Measurements from ENCODE around the gene HECTD4.
"Not testable (repeated sequence)": the region's sequence is repeated elsewhere in the genome, so short reads cannot be mapped to it uniquely, and the experiment has no call there.

HECTD4 gene

DNA sequence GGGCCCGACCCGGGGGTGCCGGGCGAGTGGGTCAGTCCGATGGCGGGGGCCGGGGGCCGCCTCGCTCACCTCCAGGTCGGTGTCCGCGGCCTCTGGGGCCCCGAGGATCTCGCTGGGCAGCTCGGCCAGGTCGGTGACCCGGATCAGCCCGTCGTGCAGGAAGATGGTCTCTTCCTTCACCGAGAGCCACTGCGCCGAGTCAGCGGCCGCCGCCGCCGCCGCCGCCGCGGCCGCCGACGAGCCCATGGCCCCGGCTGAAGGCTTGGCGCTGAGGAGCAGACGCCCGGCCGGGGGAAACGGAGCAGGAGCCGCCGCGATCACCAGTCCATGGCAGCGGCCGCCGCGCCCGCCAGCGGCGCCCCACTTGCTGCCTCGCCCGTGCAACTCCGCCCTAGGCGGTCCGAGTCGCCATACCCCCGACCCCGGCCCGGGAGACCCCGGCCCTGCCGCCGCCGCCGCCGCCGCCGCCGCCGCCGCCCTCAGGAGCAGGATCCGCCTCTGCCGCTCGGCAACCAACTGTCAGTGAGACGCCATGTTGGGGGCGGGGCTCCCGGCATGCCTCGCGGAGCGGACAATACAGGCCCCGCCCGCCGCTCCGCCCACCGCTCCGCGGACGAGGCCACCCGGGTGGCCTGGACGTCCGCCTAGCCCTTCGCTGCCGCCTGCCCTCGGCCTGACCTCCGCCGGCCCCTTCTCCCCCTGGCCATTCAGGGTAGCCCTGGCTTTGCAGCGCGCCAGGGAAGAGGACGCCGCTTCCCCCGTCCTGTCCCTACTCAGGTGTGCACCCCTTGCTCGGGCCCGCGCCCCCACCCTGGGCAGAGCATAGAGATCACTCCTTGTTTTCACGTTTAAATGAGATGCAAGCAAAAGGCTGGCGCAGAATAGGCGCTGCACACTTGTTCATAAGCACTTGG lies at the start of gene HECTD4:
TSS of gene HECTD4 (minus strand) at position 549 of the 914 bp plus-strand sequence. CDS start at position 246, 303 bp downstream.
- DNase-seq (ENCODE audit: low spot score), result peak; percentile 99

DNA sequence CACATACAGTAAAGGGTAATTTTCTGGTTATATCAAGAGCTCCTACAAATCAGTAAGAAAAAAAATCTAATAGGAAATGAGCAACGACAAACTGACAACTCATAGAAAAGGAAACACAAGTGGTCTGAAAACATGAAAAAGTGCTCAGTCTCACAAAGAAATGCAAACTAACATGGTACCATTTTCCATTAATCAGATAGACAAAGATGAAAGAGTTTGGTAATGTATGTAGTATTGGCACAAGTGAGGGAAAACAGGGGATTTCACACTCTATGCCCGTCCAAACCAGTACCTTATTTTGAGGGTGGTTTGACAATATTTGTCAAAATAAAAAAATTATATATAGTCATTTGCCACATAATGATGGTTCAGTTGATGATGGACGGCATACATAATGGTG lies 49.7 kb upstream of the HECTD4 start:
- no peak for DNase-seq (ENCODE audit: low spot score)

DNA sequence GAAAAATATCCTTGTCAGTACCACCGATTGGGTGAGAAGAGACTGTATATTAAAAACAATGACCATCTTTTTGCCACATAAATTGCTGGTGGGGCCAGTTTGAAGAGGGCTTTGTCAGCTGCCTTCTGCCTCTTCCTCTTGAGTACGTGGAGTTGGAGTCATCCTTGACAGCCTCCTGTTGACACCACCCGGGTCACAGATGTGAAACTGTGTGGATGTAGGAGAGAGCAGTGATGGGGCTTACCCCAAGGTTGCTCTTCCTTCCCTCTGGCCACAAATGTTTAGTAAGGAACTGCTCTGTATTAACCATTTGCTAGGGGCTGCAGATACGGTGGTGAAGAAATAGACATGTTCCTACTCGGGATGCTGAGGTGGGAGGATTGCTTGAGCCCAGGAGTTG lies 48.7 kb upstream of the HECTD4 start:
- no peak for DNase-seq (ENCODE audit: low spot score)

- DNase-seq (ENCODE audit: low spot score), result no peak
Measured at GRCh38 chr12:112427760-112428159, 45.5 kb upstream of the HECTD4 start.

DNA sequence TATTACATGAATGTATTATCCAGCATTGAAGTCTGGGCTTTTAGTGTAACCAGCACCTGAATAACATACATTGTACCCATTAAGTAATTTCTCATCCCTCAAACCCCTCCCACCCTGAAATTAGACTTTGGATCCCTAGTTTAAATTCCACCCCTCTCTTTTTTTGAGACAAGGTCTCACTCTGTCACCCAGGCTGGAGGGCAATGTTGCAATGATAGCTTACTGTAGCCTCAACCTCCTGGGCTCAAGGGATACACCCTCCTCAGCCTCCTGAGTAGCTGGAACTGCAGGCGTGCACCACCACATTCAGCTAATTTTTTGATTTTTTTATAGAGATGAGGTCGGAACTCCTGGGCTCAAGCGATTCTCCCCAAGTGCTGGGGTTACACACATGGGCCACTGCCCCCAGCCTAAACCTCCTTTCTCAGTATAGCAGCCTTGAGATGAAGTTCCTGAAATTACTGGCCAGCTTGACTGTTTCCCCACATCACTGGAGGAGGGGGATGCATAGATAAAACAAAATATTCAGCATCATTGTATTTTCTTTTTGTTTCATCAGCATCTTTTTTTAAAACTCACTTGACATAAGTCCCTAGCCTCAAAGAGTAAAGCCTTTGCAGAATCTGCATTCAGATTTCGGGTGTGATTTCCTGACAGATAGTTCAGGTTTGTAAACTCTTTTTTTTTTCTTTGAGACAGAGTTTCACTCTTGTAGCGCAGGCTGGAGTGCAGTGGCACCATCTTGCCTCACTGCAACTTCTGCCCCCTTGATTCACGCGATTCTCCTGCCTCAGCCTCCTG lies 43.6 kb upstream of the HECTD4 start:
- no peak for DNase-seq (ENCODE audit: low spot score)

DNA sequence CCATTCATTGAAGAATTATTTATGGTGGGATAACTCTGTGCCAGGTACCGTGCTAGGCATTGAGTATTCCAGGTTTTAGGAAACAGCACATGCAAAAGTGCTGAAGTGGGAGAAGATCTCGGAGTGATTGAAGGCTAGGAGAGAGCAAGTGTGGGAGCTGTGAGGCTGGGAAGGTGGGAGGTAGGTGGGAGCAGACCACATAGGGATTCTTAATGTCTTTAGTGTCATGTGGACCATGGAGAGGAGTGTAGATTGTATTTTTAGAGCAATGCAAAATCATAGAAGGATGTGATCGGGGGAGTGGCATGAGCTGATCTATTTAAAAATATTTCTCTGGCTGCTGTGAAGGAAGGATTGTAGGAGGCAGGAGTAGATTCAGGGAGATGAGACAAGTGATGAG lies 41.9 kb upstream of the HECTD4 start:
- DNase-seq (ENCODE audit: low spot score), result no peak

GRCh38 chr12:112422531-112422930 lies 40.3 kb upstream of the HECTD4 start:
- DNase-seq (ENCODE audit: low spot score), result peak; percentile 56

DNA sequence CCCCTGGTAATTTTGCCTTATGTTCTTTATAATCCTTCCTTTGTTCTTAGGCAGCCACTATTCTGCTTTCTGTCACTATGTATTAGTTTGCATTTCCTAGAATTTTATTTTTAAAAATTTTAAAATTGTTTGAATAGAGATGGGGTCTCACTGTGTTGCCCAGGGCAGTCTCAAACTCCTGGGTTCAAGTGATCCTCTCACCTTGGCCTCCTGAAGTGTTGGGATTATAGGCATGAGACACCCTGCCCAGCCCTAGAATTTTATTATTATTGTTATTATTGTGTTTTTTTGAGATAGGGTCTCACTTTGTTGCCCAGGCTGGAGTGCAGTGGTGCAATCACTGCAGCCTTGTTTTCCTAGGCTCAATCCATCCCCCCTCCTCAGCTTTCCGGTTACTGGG lies 39.1 kb upstream of the HECTD4 start:
- DNase-seq (ENCODE audit: low spot score), result no peak

DNA sequence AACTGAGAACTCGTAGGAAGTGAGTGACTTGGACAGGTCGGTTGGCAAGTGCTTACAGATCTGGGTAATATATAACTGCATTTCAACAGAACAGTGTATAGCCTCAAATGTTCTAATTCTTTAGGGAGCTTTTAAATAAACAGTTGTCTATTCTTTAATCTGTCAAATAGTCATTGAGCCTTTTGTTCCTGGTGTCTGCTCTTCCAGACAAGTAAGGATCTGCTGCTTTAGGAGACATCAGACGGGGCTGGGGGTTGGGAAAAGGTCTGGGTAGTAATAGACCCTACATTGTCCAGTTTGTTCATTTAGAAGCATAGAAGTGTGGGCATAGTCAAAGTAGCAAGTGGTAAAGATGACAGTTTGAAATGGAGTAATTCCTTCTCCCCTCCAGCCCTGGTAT lies 38.5 kb upstream of the HECTD4 start:
- DNase-seq (ENCODE audit: low spot score), result no peak

GRCh38 chr12:112419297-112420133 lies 37.3 kb upstream of the HECTD4 start:
- DNase-seq (ENCODE audit: low spot score), result peak; percentile 92

DNA sequence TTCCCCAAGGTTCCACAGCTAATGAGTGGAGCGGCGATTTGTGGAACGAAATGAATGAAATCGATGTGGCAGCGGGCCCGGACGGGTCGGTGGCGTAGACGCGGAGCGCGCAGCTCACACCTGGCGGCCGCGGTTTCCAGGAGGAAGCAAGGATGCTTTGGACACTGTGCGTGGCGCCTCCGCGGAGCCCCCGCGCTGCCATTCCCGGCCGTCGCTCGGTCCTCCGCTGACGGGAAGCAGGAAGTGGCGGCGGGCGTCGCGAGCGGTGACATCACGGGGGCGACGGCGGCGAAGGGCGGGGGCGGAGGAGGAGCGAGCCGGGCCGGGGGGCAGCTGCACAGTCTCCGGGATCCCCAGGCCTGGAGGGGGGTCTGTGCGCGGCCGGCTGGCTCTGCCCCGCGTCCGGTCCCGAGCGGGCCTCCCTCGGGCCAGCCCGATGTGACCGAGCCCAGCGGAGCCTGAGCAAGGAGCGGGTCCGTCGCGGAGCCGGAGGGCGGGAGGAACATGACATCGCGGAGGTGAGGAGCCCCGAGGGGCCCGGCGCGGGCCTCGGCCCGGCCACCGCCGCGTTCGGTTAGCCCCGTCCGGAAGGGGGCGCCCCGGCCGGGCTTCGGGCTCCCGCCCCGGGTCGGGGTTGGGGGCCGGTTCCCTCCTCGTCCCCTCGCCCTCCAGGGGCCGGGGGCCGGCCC lies 36.5 kb upstream of the HECTD4 start, which contains the start of gene PTPN11:
TSS of gene PTPN11 (plus strand) at position 340 of the 689 bp plus-strand sequence. CDS start at position 505, 165 bp downstream.
- DNase-seq (ENCODE audit: low spot score), result peak; percentile 95

GRCh38 chr12:112418273-112418607 lies 36.0 kb upstream of the HECTD4 start:
- DNase-seq (ENCODE audit: low spot score), result no peak

- DNase-seq (ENCODE audit: low spot score), result not testable (repeated sequence)
Measured at GRCh38 chr12:112415457-112415856, 33.2 kb upstream of the HECTD4 start.

DNA sequence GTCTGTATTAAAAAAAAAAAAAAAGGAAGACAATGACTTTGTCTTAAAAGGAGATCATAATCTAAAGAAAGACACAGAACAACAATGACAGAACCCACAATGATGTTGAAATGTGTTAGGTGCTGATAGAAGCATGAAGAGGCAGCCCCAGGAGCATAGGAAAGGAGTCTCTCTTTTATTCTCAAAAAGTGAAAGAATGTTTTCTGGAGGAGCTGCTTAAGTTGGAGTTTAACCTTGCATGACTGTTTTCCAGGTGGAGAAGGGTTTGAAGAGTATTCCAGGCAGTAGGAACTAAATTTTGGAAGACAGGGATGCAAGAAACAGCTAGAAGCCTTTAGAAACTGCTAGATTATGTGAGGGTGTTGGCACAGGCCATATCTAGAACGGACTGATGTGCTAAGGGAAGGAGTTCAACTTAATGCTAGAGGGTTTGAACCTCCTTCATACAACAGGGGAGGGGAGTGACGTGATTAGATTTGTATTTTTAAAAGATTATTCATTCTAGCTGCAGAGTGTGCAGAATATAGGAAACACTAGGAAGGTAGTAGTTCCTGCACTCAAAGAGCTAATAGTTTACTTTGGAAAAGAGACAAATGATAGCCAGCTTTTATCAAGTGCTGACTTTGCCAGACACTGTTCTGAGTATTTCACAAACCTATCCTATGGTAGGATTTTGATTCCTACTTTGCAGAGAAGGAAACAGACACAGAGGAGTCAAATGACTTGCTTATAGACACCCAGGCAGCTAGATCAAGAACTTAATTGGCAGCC lies 31.8 kb upstream of the HECTD4 start:
- DNase-seq (ENCODE audit: low spot score), result no peak

DNA sequence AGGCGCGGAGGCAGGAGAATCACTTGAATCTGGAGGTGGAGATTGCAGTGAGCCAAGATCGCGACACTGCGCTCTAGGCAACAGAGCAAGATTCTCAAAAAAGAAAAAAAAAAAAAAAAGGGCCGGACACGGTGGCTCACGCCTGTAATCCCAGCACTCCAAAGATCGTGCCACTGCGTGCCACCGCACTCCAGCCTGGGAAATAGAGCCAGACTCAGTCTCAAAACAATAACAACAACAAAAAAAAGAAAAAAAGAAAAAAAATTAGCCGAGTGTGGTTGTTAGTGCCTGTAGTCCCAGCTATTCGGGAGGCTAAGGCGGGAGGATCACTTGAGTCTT lies 27.6 kb upstream of the HECTD4 start:
- no peak for DNase-seq (ENCODE audit: low spot score)

DNA sequence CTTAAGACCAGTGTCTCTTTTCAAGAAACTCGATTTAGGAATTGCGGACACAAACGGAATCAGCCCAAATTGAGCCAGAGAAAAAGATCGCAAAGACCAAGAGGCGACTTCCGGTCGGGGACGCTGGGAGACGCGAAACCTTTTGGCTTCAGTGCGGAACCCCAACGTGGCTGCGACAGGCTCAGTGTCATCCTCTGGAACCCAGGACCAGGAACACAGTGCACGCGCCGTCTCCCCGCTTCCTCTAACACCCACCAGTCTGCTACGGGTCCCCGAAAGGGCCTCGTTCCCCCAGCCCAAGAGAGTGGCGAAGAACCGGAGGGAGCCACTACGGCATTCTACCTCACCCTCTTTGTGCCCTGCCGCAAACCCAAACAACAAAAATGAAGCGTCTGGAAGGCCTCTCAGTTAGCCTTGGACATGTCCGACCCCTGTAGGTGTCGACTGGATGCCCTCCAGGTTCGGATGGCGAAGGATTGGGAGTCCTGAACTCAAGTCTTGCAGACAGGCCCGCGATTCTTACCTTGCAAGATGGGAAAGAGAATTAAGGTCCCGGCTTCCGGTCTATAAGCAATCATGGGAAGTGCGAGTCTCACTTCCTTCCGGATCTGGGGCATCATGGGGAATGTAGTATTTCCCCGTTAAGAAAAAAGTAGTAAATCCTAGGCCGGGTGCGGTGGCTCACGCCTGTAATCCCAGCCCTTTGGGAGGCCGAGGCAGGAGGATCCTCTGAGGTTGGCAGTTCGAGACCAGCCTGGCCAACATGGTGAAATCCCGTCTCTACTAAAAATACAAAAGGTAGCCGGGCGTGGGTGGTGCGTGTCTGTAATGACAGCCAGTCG lies 27.1 kb upstream of the HECTD4 start, which contains the start of gene RPL6:
TSS of gene RPL6 (minus strand) at position 542 of the 842 bp plus-strand sequence. CDS start 949 bp downstream, outside the sequence.
- peak; percentile 91 for DNase-seq (ENCODE audit: low spot score)

- no peak for DNase-seq (ENCODE audit: low spot score)
Measured at GRCh38 chr12:112408621-112409020, 26.4 kb upstream of the HECTD4 start.

DNA sequence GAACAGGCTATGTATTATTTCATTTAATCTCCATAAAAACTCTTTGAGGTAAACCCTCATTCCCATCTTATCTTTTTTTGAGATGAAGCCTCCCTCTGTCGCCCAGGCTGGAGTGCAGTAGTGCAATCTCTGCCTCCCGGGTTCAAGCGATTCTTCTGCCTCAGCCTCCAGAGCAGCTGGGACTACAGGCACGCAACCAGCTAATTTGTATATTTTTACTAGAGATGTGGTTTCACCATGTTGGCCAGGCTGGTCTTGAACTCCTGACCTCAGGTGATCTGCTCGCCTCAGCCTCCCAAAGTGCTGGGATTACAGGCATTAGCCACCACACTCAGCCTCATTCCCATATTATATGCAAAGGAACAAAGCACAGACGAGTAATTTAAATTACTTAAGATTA lies 25.5 kb upstream of the HECTD4 start:
- DNase-seq (ENCODE audit: low spot score), result not testable (repeated sequence)
